ENCODE measurements around the gene C2orf42.
"Not testable (repeated sequence)": the region's sequence is repeated elsewhere in the genome, so short reads cannot be mapped to it uniquely, and the experiment has no call there.

C2orf42 gene

GRCh38 chr2:70190418-70191243 lies at the start of gene C2orf42:
C2orf42 (minus strand) TSS chr2:70191019; CDS start chr2:70181985, 9,034 bp downstream.
- peak within 1 kb of the TSS; percentile 72 for H3K4me3 ChIP-seq (ENCODE audit: low read depth, low read length)
- peak; percentile 98 for DNase-seq
- H3K27ac ChIP-seq: peak within 1 kb of the TSS; percentile 89
- no peaks in the 10 kb centered on the region for H3K27me3 ChIP-seq (replicated peaks)
- in situ Hi-C loops (cut with HindIII; ENCODE audit: low pct_ligation_motif_present, low sequenced_read_pairs): no loop called here
- peak; percentile 44 for TF ChIP-seq CTCF (IDR thresholded peaks at IDR 0.05; ENCODE audit: low read depth, low read length, missing control alignments)
- no peaks in the 10 kb centered on the region for H3K36me3 ChIP-seq (replicated peaks)

GRCh38 chr2:70240599-70240998 lies 49.8 kb upstream of the C2orf42 start:
- DNase-seq: no peak
- Histone ChIP-seq H3K4me3 (ENCODE audit: low read depth, low read length) (no peak overlapping the region), H3K27ac (no peak overlapping the region), H3K36me3 (replicated peaks) (peaks cover 8% of the 10 kb centered on the region), H3K27me3 (replicated peaks) (no peaks in the 10 kb centered on the region)
- in situ Hi-C loops (cut with HindIII; ENCODE audit: low pct_ligation_motif_present, low sequenced_read_pairs): no loop called here
- no peak for TF ChIP-seq CTCF (IDR thresholded peaks at IDR 0.05; ENCODE audit: low read depth, low read length, missing control alignments)

GRCh38 chr2:70233926-70234325 lies 43.1 kb upstream of the C2orf42 start:
- peaks cover 38% of the 10 kb centered on the region for H3K36me3 ChIP-seq (replicated peaks)
- H3K27me3 ChIP-seq (replicated peaks): no peaks in the 10 kb centered on the region
- TF ChIP-seq CTCF (IDR thresholded peaks at IDR 0.05; ENCODE audit: low read depth, low read length, missing control alignments): no peak
- in situ Hi-C loops (cut with HindIII; ENCODE audit: low pct_ligation_motif_present, low sequenced_read_pairs): no loop called here
- no peak overlapping the region for H3K27ac ChIP-seq
- DNase-seq: no peak
- no peak overlapping the region for H3K4me3 ChIP-seq (ENCODE audit: low read depth, low read length)

GRCh38 chr2:70226781-70227180 lies 36.0 kb upstream of the C2orf42 start:
- H3K36me3 ChIP-seq (replicated peaks): peaks cover 62% of the 10 kb centered on the region
- TF ChIP-seq CTCF (IDR thresholded peaks at IDR 0.05; ENCODE audit: low read depth, low read length, missing control alignments): no peak
- no peak for DNase-seq
- no peak overlapping the region for H3K27ac ChIP-seq
- H3K27me3 ChIP-seq (replicated peaks): no peaks in the 10 kb centered on the region
- no peak overlapping the region for H3K4me3 ChIP-seq (ENCODE audit: low read depth, low read length)
- in situ Hi-C loops (cut with HindIII; ENCODE audit: low pct_ligation_motif_present, low sequenced_read_pairs): no loop called here

- H3K27ac ChIP-seq; H3K4me3 ChIP-seq (ENCODE audit: low read depth, low read length); H3K27me3 ChIP-seq (replicated peaks); in situ Hi-C loops (cut with HindIII; ENCODE audit: low pct_ligation_motif_present, low sequenced_read_pairs); DNase-seq: not testable (repeated sequence)
- H3K36me3 ChIP-seq (replicated peaks): peaks cover 66% of the 10 kb centered on the region
Observed at GRCh38 chr2:70223305-70223704, 32.5 kb upstream of the C2orf42 start.

- in situ Hi-C loops (cut with HindIII; ENCODE audit: low pct_ligation_motif_present, low sequenced_read_pairs): no loop called here
- H3K27ac ChIP-seq: no peak overlapping the region
- no peak overlapping the region for H3K4me3 ChIP-seq (ENCODE audit: low read depth, low read length)
- DNase-seq: peak; percentile 52
- no peak for TF ChIP-seq CTCF (IDR thresholded peaks at IDR 0.05; ENCODE audit: low read depth, low read length, missing control alignments)
- peaks cover 34% of the 10 kb centered on the region for H3K36me3 ChIP-seq (replicated peaks)
- H3K27me3 ChIP-seq (replicated peaks): no peaks in the 10 kb centered on the region
Observed at GRCh38 chr2:70214953-70215549, 24.2 kb upstream of the C2orf42 start.
